Hepatocyte (in vitro differentiated cells): ENCODE results near the gene TFR2. TPM values are rescaled to one million over a fixed set of nuclear protein-coding genes. Genes with fewer than 3 reads are reported as not detected.

Experiments used
- DNase-seq: peaks from one replicate; pipeline ENCODE4 v3.0.0-alpha.2; 2016; ENCODE audit warnings: low spot score
- H2AFZ ChIP-seq: fragments of 200-600 bp; sonication (generic); 2 replicates; pipeline ENCODE4 v1.6.0; 2016; ENCODE audit warnings: antibody characterized with exemption, mild to moderate bottlenecking
- H3K27ac ChIP-seq: fragments of 200-600 bp; sonication (generic); 2 replicates; pipeline ENCODE4 v1.5.1; 2016; ENCODE audit warnings: mild to moderate bottlenecking
- H3K27me3 ChIP-seq: fragments of 200-600 bp; sonication (generic); 2 replicates; pipeline ENCODE4 v1.6.1; 2016
- H3K36me3 ChIP-seq: fragments of 200-600 bp; sonication (generic); replicated peaks from 2 replicates; pipeline ENCODE4 v1.5.1; 2016; ENCODE audit warnings: low read depth; ENCODE audit not compliant: insufficient read depth
- H3K4me1 ChIP-seq: fragments of 200-600 bp; sonication (generic); 2 replicates; pipeline ENCODE4 v1.5.1; 2016; ENCODE audit warnings: mild to moderate bottlenecking, moderate library complexity; ENCODE audit not compliant: insufficient read depth
- H3K4me2 ChIP-seq: fragments of 200-600 bp; sonication (generic); 2 replicates; pipeline ENCODE4 v1.6.0; 2016
- H3K4me3 ChIP-seq: fragments of 200-600 bp; sonication (generic); 2 replicates; pipeline ENCODE4 v1.5.1; 2016; ENCODE audit warnings: mild to moderate bottlenecking
- H3K79me2 ChIP-seq: fragments of 200-600 bp; sonication (generic); 2 replicates; pipeline ENCODE4 v1.6.0; 2017; ENCODE audit warnings: mild to moderate bottlenecking
- H3K9me2 ChIP-seq: fragments of 200-600 bp; sonication (generic); replicated peaks from 2 replicates; pipeline ENCODE4 v1.6.0; 2017; ENCODE audit warnings: mild to moderate bottlenecking; ENCODE audit not compliant: insufficient read depth
- H3K9me3 ChIP-seq: fragments of 200-600 bp; sonication (generic); 2 replicates; pipeline ENCODE4 v1.5.1; 2016; ENCODE audit warnings: low read depth, mild to moderate bottlenecking
- H4K20me1 ChIP-seq: fragments of 200-600 bp; sonication (generic); 2 replicates; pipeline ENCODE4 v1.6.0; 2016; ENCODE audit warnings: mild to moderate bottlenecking; ENCODE audit not compliant: insufficient read depth, poor library complexity, severe bottlenecking
- EZH2 ChIP-seq: fragments of 200-600 bp; sonication (generic); IDR thresholded peaks from 2 replicates; pipeline ENCODE4 v1.6.1; 2016; ENCODE audit warnings: antibody characterized with exemption, mild to moderate bottlenecking, borderline replicate concordance
- EZH2phosphoT487 ChIP-seq: fragments of 200-600 bp; sonication (generic); IDR thresholded peaks from one replicate; pipeline ENCODE4 v1.6.1; 2018; ENCODE audit warnings: antibody characterized with exemption, mild to moderate bottlenecking, low read depth, moderate library complexity; ENCODE audit not compliant: unreplicated experiment, severe bottlenecking
- WGBS: methylation state at CpG from one replicate; pipeline ENCODE4 v1.1.6; 2016; ENCODE audit warnings: low lambda C conversion rate; ENCODE audit errors: missing lambda C conversion rate; 5-methylcytosine and 5-hydroxymethylcytosine counted together
- polyA plus RNA-seq: library from polyadenylated mRNA; unstranded; fragments of >200 nt; fragmentation: Nextera tagmentation; extraction: Ambion mirVana; gene quantifications from 2 replicates; pipeline ENCODE4 v1.2.1, GENCODE V29; 2016
- total RNA-seq: library from RNA; depleted of rRNA; stranded (reverse); fragments of >200 nt; gene quantifications from 2 replicates; pipeline ENCODE4 v1.2.3, GENCODE V29; 2014
- TF ChIP-seq, protein P1 (sequence below): fragments of 200-600 bp; sonication (generic); IDR thresholded peaks from 2 replicates; pipeline ENCODE4 v1.5.1; 2016; ENCODE audit warnings: antibody characterized with exemption, mild to moderate bottlenecking; ENCODE audit not compliant: poor library complexity

The TFR2 gene
- total and polyA plus RNA-seq, 2 experiments from 2014 or later: 13.5 to 16.8 TPM

DNA sequence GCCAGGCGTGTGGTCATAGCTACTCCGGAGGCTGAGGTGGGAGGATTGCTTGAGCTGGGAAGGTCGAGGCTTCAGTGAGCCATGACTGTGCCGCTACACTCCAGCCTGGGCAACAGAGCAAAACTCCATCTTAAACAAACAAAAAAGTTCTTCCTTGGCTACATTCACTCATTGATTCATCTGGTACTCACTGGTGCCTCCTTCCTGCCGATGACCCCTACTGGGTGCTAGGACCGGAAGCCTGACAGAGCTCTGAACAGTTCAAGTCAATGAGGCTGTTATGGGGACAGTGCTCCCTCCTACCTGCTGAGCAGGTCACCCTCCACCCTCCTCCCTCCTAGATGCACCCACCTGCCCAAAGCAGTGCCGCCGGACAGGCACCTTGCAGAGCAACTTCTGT, 34.2 kb downstream of the TFR2 start:
- Histone ChIP-seq H4K20me1 (no peaks in the 10 kb centered on the region), H3K36me3 (no peaks in the 10 kb centered on the region), H3K9me2 (no peaks in the 10 kb centered on the region), H3K27me3 (no peaks in the 10 kb centered on the region), H2AFZ (no peak overlapping the region), H3K79me2 (no peaks in the 10 kb centered on the region), H3K9me3 (no peaks in the 10 kb centered on the region), H3K4me2 (no peak overlapping the region), H3K4me1 (peaks cover 12% of the 10 kb centered on the region), H3K27ac (no peak overlapping the region), H3K4me3 (no peak overlapping the region)
- TF ChIP-seq EZH2 (no peak), EZH2phosphoT487 (no peak)
- TF ChIP-seq, protein P1, sequence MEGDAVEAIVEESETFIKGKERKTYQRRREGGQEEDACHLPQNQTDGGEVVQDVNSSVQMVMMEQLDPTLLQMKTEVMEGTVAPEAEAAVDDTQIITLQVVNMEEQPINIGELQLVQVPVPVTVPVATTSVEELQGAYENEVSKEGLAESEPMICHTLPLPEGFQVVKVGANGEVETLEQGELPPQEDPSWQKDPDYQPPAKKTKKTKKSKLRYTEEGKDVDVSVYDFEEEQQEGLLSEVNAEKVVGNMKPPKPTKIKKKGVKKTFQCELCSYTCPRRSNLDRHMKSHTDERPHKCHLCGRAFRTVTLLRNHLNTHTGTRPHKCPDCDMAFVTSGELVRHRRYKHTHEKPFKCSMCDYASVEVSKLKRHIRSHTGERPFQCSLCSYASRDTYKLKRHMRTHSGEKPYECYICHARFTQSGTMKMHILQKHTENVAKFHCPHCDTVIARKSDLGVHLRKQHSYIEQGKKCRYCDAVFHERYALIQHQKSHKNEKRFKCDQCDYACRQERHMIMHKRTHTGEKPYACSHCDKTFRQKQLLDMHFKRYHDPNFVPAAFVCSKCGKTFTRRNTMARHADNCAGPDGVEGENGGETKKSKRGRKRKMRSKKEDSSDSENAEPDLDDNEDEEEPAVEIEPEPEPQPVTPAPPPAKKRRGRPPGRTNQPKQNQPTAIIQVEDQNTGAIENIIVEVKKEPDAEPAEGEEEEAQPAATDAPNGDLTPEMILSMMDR: no peak
- WGBS: 96% methylated on average over 8 of the region's 8 CpGs
- no peak for DNase-seq

DNA sequence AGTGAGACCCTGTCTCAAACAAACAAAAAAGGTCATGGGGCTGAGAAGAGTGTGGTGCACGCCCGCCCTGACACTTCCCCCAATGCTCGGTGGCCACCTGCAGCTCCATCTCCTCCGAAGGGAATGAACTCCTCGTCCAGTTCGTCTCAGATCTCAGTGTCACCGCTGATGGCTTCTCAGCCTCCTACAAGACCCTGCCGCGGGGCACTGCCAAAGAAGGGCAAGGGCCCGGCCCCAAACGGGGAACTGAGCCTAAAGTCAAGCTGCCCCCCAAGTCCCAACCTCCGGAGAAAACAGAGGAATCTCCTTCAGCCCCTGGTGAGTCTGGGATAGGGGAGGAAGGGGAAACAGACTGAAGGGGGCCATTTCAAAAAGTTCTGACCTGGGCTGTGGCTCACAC, 35.0 kb downstream of the TFR2 start:
- H3K79me2 ChIP-seq: peaks cover 3% of the 10 kb centered on the region
- no peak overlapping the region for H3K4me2 ChIP-seq
- no peak overlapping the region for H3K27ac ChIP-seq
- H3K27me3 ChIP-seq: no peaks in the 10 kb centered on the region
- no peak for DNase-seq
- no peak overlapping the region for H2AFZ ChIP-seq
- H3K9me2 ChIP-seq: no peaks in the 10 kb centered on the region
- H3K36me3 ChIP-seq: no peaks in the 10 kb centered on the region
- H3K9me3 ChIP-seq: no peaks in the 10 kb centered on the region
- 88% methylated on average over 12 of the region's 12 CpGs for WGBS
- no peaks in the 10 kb centered on the region for H4K20me1 ChIP-seq
- peaks cover 15% of the 10 kb centered on the region for H3K4me1 ChIP-seq
- no peak for TF ChIP-seq EZH2phosphoT487
- no peak for TF ChIP-seq EZH2
- TF ChIP-seq, protein P1: no peak
- no peak overlapping the region for H3K4me3 ChIP-seq

DNA sequence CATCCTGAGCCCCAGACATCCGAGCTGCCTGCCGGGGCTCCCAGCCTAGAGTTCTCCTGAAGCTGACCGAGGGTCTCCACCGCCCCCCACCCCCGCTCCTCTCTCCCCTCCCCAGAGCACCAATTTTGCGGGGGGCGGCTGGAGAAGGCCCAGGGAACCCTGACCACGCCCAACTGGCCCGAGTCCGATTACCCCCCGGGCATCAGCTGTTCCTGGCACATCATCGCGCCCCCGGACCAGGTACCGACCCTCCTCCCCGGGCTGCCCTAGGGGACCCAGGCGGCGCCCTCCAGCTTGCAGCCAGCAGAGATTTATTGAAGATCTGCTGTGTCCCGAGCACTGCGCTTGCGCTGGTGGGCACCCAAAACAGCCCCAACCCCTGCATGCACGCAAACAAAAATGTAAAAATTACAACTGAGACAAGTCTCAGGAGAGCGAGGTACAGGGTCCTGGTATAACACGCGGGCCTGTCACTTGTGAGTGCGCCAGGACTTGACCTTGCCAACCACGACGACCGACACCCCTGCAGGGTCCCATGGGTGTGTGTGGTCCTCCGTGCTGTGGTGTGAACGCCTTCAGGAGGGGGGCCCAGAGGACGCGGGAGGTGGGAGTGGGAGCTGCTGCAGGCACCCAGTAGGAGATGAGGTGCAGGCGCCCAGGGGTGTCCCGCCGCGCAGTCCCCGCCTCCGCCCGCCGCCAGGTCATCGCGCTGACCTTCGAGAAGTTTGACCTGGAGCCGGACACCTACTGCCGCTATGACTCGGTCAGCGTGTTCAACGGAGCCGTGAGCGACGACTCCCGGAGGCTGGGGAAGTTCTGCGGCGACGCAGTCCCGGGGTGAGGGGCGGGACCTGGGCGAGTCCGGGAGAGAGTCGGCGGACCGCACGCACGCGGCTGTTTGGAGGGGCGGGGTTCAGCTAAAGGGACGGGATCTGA, 36.1 kb downstream of the TFR2 start:
- Histone ChIP-seq H3K9me3 (no peaks in the 10 kb centered on the region), H4K20me1 (no peaks in the 10 kb centered on the region), H3K4me1 (peaks cover 15% of the 10 kb centered on the region), H3K36me3 (no peaks in the 10 kb centered on the region), H3K27me3 (no peaks in the 10 kb centered on the region), H3K27ac (peak overlapping the region; percentile 80), H3K4me3 (peak overlapping the region; percentile 58), H3K4me2 (peak overlapping the region; percentile 100), H2AFZ (peak overlapping the region; percentile 88), H3K9me2 (no peaks in the 10 kb centered on the region), H3K79me2 (peaks cover 3% of the 10 kb centered on the region)
- DNase-seq: peak; percentile 73
- TF ChIP-seq EZH2phosphoT487 (no peak), EZH2 (no peak)
- TF ChIP-seq, protein P1: no peak
- WGBS: 22% methylated on average over 44 of the region's 68 CpGs
